SKM-1 (cell line): ENCODE measurements around the gene CDYL2.
"Not testable (repeated sequence)": the region's sequence is repeated elsewhere in the genome, so short reads cannot be mapped to it uniquely, and the experiment has no call there.

Experiments used
- DNase-seq: peaks from one replicate; lab custom pipeline; 2025; ENCODE audit not compliant: unreplicated experiment; lab: John Stamatoyannopoulos, UW

CDYL2 gene

DNA sequence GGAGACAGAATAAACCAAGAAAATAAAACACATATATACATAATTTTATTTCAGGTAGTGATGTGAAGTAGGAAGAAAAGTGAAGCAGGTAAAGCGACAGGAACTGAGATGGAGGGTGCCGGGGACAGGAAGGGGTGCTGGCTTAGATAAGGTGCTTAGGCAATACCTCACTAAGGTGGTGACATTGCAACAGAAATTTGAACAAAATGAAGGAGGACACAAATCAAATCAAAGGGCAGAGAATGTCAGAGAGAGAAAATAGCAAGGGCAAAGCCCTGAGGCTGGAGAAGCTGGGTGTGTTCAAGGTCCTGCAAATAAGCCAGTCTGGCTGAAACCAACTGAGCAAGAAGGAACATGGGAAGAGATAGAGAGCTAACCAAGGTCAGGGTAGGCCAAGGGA is 5.0 kb upstream of the CDYL2 start:
- no peak for DNase-seq

DNA sequence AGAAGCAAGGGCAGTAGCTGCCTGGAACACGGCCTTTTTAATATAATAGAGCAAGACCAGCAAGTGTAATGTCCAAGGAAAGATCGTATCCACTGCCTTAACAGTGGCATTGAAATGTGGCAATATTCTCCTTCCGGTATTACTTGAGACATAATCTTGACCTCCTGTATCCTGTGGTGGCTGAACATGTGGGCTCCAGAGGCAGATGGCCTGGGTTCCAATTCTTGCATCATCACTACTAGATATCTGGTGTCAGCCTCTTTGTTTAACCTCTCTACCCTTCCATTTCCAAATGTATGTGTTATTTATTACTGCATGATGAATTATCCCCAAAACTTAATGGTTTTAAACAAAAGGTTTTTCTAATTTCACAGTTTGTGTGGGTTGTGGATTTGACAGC is 3.5 kb upstream of the CDYL2 start:
- peak; percentile 55 for DNase-seq

GRCh38 chr16:80806927-80807340 is 2.5 kb upstream of the CDYL2 start:
- no peak for DNase-seq

DNA sequence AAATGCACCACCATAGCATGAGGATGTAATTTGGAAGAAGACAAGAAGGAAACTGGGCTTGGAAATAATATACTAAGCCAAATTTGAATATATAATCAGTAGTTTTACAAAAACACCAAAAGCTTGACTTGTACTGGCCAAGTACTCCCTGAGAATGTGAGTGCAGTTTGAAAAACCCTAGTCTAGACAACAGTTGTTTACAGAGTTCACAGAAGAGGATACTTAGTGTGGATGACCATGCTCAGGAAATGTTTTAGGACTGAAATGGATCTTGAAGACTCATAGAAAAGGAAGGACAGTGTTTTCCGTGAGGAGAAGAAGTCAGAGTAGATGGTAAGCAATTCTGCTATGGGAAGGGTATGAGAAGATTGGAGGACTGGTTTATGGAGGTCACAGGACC is 1.9 kb upstream of the CDYL2 start:
- no peak for DNase-seq

GRCh38 chr16:80804056-80804525 is 307 bp downstream of the CDYL2 start:
- DNase-seq = peak; percentile 25

- DNase-seq = peak; percentile 56
These were observed 901 bp downstream of the CDYL2 start for GRCh38 chr16:80803339-80804055.

DNA sequence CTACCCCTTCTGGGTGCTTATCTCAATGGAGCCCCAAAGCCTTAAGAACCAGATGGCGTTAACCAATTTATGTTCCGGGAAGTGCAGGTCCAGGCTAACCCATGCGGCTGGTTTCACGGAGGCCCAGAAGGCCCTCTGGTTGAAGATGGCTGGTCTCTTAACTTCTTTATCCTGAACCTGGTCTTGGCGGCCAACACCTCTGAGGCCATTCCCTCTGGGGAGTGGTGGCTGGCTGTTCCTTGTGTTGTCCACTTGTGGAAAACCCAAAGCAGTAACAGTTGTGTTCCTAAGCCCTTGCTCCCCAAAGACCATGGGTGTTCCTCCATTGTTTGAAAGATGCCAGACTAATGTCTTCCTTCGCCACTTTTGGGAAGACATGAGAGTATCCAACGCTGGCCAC is 1.5 kb downstream of the CDYL2 start:
- no peak for DNase-seq

DNA sequence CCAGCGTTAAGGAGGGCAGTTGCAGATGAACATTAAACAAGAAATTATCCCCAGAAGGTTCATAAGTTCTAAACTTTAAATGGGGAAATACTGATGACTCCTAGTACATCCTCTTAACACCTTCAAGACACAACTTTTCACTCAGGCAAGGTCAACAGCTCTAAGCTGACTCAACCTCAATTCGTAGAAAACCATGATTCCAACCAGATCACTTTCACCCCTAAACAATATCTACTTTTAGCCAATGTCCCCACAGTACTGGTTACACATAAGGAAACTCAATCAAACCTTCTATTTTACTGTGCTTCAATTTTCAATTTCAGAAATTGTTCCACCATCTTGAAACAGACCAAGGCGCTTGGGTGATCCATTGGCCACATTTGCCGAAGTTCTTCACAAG is 2.3 kb downstream of the CDYL2 start:
- DNase-seq = no peak

DNA sequence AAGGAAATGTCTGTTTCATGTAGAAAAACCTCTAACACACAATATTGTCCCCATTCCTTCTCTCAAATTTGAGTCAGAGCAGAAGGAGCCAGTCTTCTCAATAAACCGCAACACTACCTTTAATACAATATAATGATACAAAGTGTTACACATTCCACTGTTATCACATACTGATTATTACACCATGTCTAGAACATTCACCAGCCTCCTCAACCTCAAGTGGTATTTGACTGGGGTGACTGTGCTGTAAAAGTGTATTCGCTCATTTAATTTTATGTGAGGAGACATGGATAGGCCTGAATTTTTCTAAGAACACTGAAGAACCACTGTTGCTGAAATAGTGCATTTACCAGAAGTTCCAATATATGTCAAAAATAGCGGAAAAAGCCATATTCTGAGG is 10.3 kb downstream of the CDYL2 start:
- DNase-seq = no peak

DNA sequence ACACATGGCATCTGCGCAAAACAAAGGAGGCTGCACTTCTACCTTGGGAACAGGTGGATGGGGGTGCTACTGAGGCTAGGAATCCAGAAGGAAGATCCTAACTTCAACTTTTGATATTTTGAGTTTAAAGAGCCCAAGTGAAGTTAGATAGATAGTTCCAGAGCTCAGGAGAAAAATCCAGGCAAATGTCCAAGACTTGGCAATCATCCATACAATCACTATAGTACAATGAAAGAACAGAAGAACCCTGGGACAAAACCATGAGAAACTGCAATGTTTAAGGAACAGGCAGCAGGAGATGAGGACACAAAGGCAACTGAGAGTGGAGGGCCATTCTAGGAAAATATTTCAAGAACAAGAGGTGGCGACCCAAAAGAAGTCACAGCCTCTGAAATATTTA is 12.4 kb downstream of the CDYL2 start:
- no peak for DNase-seq

- no peak for DNase-seq
These were observed 13.0 kb downstream of the CDYL2 start for GRCh38 chr16:80791411-80791810.

GRCh38 chr16:80790751-80791150 is 13.6 kb downstream of the CDYL2 start:
- DNase-seq = no peak

DNA sequence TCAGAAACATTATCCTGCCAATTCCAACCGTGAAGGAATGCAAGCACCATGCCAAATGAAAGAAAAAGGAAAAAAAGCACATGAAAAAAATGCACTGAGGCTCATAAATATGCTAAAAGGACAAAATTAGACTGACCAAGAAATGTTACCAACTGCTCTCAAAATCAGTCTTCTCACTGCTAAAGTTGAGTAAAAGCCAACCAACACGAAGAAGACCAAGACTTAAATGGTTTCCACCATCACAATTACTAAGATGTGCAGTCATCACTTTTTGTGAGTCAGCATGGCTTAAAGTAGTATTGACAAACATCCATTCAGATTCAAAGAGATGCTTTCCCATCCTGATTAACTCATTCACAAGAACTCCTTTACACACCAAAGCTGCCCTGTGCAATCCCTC is 16.4 kb downstream of the CDYL2 start:
- no peak for DNase-seq

- not testable (repeated sequence) for DNase-seq
These were observed 17.8 kb downstream of the CDYL2 start for GRCh38 chr16:80786561-80786960.

GRCh38 chr16:80784951-80785350 is 19.4 kb downstream of the CDYL2 start:
- no peak for DNase-seq

- no peak for DNase-seq
These were observed 25.7 kb downstream of the CDYL2 start for GRCh38 chr16:80778703-80779102.

DNA sequence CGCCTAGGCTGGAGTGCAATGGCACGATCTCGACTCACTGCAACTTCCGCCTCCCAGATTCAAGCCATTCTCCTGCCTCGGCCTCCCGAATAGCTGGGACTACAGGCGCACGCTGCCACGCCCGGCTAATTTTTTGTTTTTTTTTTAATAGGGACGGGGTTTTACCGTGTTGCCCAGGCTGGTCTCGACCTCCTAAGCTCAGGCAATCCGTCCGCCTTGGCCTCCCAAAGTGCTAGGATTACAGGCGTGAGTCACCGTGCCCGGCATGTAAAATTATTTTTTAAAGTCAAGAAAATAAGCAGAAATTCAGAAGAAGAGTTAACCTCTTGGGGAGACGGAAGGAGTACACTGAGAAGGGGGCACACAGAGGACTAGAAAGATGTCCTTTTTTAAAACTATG is 27.5 kb downstream of the CDYL2 start:
- DNase-seq = no peak

DNA sequence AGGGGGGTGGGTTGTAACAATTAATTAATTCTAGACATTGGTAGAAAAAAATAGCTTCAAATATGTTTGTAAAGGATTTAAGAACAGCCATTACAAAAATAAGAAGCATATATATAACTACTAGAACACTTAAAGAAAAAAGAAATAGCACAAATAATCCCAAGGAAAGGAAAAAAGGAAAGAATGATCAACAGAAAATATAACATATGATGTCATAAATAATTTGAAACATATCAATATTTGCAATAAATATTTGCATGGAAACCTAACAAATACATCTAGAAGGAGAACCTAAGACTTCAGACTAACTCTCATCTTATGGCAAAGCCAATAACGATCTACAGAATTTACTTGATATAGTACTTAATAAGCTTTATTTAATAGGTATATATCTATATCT is 28.9 kb downstream of the CDYL2 start:
- DNase-seq = no peak

DNA sequence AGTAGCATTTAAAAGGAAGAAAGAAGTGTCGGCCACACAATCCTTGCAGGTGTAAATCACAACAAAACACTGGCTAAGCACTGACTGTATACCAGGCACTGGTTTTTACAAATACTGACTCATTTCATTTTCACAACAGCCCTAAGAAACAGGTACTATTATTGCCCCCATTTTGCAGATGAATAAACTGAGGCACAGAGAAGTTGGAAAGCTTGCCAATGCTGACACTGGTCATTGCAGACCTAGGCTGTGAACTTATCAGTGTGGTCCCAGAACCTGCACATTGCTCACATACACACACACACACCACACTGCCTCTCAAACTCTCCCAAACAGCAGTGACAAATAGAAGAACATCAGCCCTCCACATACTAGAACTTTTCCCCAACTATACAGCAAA is 37.6 kb downstream of the CDYL2 start:
- DNase-seq = no peak

- no peak for DNase-seq
These were observed 44.8 kb downstream of the CDYL2 start for GRCh38 chr16:80759419-80760162.

DNA sequence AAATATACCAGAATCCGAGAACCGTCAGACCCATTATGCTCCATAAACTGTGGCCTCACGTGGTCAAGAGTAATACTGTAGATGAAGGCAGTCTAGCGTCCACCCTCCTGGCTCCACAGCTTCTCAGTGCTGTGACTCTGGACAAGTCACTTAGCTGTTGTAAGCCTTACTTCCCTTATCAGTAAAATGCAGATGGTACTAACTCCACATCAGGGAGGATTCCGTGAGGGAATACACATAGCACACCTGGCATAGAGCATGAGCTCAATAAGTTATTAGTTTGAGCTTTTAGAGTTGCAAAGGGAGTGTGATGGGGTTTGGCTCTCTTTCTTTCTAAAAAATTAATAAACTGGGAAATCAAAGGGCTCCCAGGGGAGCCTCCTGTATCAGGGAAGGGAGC is 49.9 kb downstream of the CDYL2 start:
- DNase-seq = no peak

DNA sequence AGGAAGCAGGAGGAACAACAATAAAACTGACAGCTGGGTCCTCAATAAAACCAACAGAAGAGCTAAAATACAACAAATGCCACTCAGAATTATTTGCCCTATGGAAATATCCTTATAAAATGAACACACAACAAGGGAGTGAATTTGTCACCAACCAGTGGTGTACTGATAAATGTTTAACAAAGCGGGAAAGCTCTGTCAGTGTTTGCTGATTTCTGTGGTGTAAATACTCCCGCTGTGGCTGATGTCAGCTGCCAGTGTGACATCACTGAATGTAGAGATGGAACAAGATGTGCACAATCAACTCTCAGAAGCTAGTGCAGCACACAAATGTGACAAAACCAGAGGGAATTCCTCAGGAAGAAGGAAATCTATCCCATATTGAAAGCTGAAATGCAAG is 51.9 kb downstream of the CDYL2 start:
- DNase-seq = no peak

- no peak for DNase-seq
These were observed 53.2 kb downstream of the CDYL2 start for GRCh38 chr16:80751167-80751566.
